Kidney capillary endothelial cell (primary cell): ENCODE measurements around the gene OR5B2.
"Not testable (repeated sequence)": the region's sequence is repeated elsewhere in the genome, so short reads cannot be mapped to it uniquely, and the experiment has no call there.

ENCODE experiments used
- DNase-seq: peaks from one replicate; pipeline ENCODE4 v3.0.0-alpha.2; 2018; ENCODE audit warnings: low spot score

OR5B2 gene

GRCh38 chr11:58428021-58428420 lies at the start of gene OR5B2:
TSS of gene OR5B2 (minus strand) at chr11:58428121. CDS start at chr11:58423261, 4,860 bp downstream.
- no peak for DNase-seq

GRCh38 chr11:58471892-58472291 lies 44.0 kb upstream of the OR5B2 start:
- no peak for DNase-seq

- no peak for DNase-seq
Measured at GRCh38 chr11:58466293-58466692, 38.4 kb upstream of the OR5B2 start.

- DNase-seq: no peak
Measured at GRCh38 chr11:58465690-58466089, 37.8 kb upstream of the OR5B2 start.

GRCh38 chr11:58451585-58451984 lies 23.7 kb upstream of the OR5B2 start:
- no peak for DNase-seq

- no peak for DNase-seq
Measured at GRCh38 chr11:58446294-58446693, 18.4 kb upstream of the OR5B2 start.

- no peak for DNase-seq
Measured at GRCh38 chr11:58444300-58444699, 16.4 kb upstream of the OR5B2 start.

- no peak for DNase-seq
Measured at GRCh38 chr11:58442136-58442535, 14.2 kb upstream of the OR5B2 start, which contains the start of gene OR5B12. TSS of gene OR5B12 (minus strand) at chr11:58442236. CDS start at chr11:58440151, 2,085 bp downstream.

- no peak for DNase-seq
Measured at GRCh38 chr11:58438486-58438885, 10.6 kb upstream of the OR5B2 start.

GRCh38 chr11:58434217-58434616 lies 6.3 kb upstream of the OR5B2 start:
- DNase-seq: no peak

- DNase-seq: no peak
Measured at GRCh38 chr11:58433638-58434203, 5.8 kb upstream of the OR5B2 start.

GRCh38 chr11:58429273-58429672 lies 1.4 kb upstream of the OR5B2 start:
- DNase-seq: no peak

GRCh38 chr11:58406774-58407173 lies 21.1 kb downstream of the OR5B2 start, which contains the start of gene OR5B3:
TSS of gene OR5B3 (minus strand) at chr11:58406874. CDS start at chr11:58403409, 3,465 bp downstream.
- DNase-seq: no peak

- DNase-seq: not testable (repeated sequence)
Measured at GRCh38 chr11:58399622-58400021, 28.3 kb downstream of the OR5B2 start.

GRCh38 chr11:58395581-58395980 lies 32.3 kb downstream of the OR5B2 start:
- no peak for DNase-seq

- DNase-seq: peak; percentile 70
Measured at GRCh38 chr11:58394195-58394594, 33.7 kb downstream of the OR5B2 start.

GRCh38 chr11:58392746-58393145 lies 35.2 kb downstream of the OR5B2 start:
- no peak for DNase-seq

GRCh38 chr11:58391879-58392278 lies 36.0 kb downstream of the OR5B2 start:
- DNase-seq: no peak

- no peak for DNase-seq
Measured at GRCh38 chr11:58390551-58391063, 37.3 kb downstream of the OR5B2 start.
